AG09319 (cell line): ENCODE measurements around the gene PCBP3.

Experiments used
- DNase-seq: peaks from one replicate; pipeline ENCODE4 v3.0.0-alpha.2; 2010; ENCODE audit warnings: low read depth; ENCODE audit errors: extremely low read depth
- TF ChIP-seq, protein P1 (sequence below): IDR thresholded peaks from 2 replicates; pipeline ENCODE4 v1.5.1; 2011; ENCODE audit warnings: low read depth, mild to moderate bottlenecking, inconsistent platforms, low read length, moderate library complexity

Gene PCBP3

DNA sequence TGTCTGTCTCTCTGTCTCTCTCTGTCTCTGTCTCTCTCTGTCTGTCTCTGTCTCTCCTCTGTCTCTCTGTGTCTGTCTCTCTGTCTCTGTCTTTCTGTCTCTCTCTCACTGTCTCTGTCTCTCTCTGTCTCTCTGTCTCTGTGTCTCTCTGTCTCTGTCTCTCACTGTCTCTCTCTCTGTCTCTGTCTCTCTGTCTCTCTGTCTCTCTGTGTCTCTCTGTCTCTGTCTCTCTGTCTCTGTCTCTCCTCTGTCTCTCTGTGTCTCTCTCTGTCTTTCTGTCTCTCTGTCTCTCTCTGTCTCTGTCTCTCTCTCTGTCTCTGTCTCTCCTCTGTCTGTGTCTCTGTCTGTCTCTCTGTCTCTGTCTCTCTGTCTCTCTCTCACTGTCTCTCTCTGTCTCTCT is 337.2 kb downstream of the PCBP3 start:
- TF ChIP-seq, protein P1, sequence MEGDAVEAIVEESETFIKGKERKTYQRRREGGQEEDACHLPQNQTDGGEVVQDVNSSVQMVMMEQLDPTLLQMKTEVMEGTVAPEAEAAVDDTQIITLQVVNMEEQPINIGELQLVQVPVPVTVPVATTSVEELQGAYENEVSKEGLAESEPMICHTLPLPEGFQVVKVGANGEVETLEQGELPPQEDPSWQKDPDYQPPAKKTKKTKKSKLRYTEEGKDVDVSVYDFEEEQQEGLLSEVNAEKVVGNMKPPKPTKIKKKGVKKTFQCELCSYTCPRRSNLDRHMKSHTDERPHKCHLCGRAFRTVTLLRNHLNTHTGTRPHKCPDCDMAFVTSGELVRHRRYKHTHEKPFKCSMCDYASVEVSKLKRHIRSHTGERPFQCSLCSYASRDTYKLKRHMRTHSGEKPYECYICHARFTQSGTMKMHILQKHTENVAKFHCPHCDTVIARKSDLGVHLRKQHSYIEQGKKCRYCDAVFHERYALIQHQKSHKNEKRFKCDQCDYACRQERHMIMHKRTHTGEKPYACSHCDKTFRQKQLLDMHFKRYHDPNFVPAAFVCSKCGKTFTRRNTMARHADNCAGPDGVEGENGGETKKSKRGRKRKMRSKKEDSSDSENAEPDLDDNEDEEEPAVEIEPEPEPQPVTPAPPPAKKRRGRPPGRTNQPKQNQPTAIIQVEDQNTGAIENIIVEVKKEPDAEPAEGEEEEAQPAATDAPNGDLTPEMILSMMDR, result no peak
- DNase-seq, result no peak

DNA sequence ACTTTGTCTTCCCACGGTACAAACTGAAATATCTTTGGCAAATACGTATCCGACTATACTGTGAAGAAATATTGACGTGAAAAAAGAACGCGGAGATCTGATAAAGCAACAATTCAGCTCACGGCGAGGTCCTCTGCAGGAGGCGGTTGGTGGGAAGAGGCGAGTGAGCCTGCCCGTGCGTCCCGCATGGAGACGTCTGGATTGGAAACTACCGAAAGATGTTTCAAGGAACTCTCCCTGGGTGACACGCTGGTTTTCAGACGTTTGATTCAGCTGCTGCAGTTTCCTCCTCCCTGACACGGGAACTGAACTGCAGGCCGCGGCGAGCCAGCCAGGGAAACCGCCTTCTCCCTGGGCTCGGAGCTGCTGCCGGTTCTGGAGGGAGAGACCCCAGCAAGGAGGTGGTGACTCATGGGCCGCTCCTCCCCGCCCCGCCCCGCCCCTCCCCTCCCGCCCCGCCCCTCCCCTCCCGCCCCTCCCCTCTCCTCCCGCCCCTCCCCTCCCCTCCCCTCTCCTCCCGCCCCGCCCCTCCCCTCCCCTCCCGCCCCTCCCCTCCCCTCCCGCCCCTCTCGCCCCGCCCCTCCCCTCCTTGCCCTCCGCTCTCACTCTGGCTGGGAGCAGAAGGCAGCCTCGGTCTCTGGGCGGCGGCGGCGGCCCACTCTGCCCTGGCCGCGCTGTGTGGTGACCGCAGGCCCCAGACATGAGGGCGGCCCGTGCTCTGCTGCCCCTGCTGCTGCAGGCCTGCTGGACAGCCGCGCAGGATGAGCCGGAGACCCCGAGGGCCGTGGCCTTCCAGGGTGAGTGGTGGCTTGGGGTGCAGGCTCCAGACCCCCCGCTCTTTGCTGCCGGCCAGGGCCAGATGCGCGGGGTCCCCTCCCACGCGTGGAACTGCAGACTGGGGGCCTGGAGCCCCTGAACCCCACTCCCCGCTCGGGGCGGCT is 337.9 kb downstream of the PCBP3 start, which contains the start of gene COL6A1:
Gene COL6A1 (plus strand): TSS at position 620 of the 941 bp plus-strand sequence. CDS start 81 bp downstream, at position 701.
- TF ChIP-seq, protein P1, result no peak
- DNase-seq, result peak; percentile 74

DNA sequence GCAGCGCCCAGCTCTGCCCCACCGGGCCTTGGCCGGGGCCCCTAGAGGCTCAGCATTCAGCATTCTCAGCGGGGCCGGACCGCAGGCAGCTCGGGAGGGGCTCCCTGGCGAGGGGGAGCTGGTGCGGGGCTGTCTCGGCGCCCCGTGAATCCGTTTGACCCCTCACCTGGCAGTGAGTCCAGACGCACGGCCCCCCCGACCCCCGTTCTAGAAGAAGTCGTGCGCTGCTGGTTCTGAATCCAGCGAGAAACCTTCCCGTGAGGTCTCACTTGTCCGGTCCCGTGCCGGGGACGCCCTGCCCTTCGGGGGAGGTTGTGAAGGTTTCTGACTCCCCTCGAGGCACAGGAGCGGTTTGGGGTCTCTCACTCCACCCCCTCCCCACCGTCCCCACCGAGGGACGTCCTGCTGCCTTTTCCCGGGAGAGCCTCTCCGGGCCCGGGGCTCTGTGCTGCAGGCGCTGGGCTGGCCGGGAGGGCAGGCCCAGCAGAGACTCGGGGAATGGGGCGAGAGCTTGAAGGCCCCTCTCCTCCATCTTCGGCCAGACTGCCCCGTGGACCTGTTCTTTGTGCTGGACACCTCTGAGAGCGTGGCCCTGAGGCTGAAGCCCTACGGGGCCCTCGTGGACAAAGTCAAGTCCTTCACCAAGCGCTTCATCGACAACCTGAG is 338.7 kb downstream of the PCBP3 start:
- TF ChIP-seq, protein P1, result no peak
- no peak for DNase-seq

DNA sequence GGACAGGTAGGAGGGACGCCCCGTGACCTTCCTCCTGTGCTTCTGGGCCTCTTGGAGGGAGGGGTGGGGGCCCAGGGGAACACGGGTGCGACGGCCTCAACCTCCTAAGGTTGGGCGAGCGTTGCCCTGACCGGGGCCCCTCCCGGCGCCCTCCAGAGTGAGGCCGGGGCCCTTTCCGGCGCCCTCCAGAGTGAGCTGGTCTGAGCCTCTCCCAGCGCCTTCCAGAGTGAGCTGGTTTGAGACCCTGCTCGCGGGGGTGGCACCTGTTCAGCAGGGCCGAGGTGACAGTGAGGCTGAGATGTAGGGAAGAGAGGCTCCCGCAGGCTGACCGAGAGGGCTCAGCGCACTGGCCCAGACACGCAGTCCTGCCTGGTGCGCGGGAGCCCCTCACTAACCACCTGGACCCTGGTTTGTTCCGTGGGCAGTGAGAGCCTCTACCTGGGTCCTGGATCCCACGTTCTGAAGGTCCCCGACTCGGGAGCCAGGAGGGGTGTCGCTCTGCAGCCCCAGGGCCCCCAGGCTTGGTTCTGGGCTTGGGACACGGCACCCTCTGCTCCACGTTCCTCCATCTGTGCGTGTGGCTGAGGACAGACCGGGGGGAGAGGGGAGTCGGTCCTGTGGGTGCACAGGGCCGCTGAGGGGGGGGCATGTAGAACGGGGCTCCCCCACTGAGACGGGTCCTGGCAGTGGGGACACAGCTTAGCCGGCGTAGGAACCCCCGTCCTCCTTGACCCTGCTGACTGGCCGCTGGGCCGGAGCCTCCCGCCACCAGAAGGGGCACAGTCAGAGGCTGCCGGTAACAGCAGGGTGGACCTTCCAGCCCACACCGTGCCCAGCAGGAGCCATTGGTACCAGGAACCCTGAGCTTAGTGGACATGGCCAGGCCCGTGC is 339.5 kb downstream of the PCBP3 start:
- TF ChIP-seq, protein P1, result no peak
- no peak for DNase-seq

DNA sequence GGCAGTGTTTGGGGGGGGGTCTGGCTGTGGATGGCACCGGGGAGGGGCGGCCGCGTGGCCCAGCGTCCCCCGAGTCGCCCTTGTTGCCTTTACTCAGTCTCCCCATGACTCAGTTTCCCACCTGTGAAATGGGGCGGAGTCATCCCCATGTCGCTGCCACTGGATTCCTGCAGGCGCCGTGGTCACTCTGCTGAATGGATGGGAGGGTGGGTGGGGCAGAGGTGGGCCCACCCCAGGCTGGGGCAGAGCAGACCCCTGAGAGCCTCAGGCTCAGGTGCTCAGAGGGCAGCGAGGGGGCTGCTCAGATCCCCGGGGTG is 340.1 kb downstream of the PCBP3 start:
- DNase-seq, result no peak
- TF ChIP-seq, protein P1, result no peak

DNA sequence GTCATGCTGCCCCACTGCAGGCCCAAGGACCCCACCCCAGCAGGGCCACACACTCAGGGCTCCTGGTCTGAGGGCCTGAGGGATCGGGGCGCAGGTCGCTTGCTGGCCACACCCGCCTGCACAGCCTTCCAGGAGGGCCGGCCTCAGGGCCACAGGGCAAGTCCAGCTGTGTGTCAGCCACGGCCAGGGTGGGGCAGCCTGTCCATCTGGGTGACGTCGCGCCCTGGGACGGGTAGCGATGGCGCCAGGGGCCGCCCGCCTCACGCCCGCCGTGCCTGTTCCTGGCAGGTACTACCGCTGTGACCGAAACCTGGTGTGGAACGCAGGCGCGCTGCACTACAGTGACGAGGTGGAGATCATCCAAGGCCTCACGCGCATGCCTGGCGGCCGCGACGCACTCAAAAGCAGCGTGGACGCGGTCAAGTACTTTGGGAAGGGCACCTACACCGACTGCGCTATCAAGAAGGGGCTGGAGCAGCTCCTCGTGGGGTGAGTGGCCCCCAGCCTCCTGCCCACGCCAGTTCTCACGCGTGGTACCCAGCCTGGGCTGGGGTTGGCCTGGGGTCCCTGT is 340.5 kb downstream of the PCBP3 start:
- no peak for DNase-seq
- TF ChIP-seq, protein P1, result no peak
